Effector memory CD4-positive, alpha-beta T cell (primary cell): Measurements from ENCODE around the gene SUPT3H.

Experiments used
- DNase-seq, 3 donors: peaks; one replicate each; pipeline ENCODE4 v3.0.0-alpha.2; 2020
- H3K27ac ChIP-seq: 2 replicates; pipeline ENCODE4 v1.7.0; 2013; ENCODE audit warnings: mild to moderate bottlenecking, low read length, moderate library complexity; ENCODE audit not compliant: insufficient read depth, poor library complexity, severe bottlenecking
- H3K27me3 ChIP-seq: replicated peaks from 2 replicates; pipeline ENCODE4 v1.7.0; 2013; ENCODE audit warnings: mild to moderate bottlenecking, low read length; ENCODE audit not compliant: insufficient read depth, control insufficient read depth, poor library complexity, severe bottlenecking
- H3K36me3 ChIP-seq: 2 replicates; pipeline ENCODE4 v1.7.0; 2013; ENCODE audit warnings: mild to moderate bottlenecking, low read length, moderate library complexity; ENCODE audit not compliant: control insufficient read depth, insufficient read depth
- H3K4me1 ChIP-seq: 2 replicates; pipeline ENCODE4 v1.7.0; 2013; ENCODE audit warnings: low read length, mild to moderate bottlenecking; ENCODE audit not compliant: control insufficient read depth, insufficient read depth, poor library complexity, severe bottlenecking
- H3K4me3 ChIP-seq: 2 replicates; pipeline ENCODE4 v1.7.0; 2013; ENCODE audit warnings: low read length, low read depth, mild to moderate bottlenecking; ENCODE audit not compliant: insufficient read depth, poor library complexity, severe bottlenecking
- H3K9me3 ChIP-seq: 2 replicates; pipeline ENCODE4 v1.7.0; 2013; ENCODE audit warnings: mild to moderate bottlenecking, low read length, moderate library complexity; ENCODE audit not compliant: control insufficient read depth

Gene SUPT3H

DNA sequence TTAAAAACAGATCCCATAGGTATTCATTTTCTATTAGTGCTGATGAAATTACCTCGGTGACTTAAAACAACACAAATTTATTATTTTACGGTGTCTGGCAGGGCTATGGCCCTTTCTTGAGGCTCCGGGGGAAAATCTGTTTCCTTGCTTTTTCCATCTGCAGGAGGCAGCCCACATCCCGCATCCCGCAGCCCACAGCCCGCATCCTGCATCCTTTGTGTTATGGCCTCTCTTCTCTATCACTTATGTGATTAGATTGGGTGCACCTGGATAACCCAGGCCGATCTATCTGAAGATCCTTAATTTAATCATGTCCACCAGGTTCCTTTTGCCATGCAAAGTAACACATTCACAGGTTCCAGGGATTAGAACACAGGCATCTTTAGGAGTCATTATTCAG, 582.4 kb downstream of the SUPT3H start:
- Histone ChIP-seq H3K27me3 (no peaks in the 10 kb centered on the region), H3K9me3 (no peaks in the 10 kb centered on the region), H3K36me3 (no peaks in the 10 kb centered on the region), H3K4me3 (no peak overlapping the region), H3K4me1 (no peaks in the 10 kb centered on the region), H3K27ac (no peak overlapping the region)
- DNase-seq, result no peak

DNA sequence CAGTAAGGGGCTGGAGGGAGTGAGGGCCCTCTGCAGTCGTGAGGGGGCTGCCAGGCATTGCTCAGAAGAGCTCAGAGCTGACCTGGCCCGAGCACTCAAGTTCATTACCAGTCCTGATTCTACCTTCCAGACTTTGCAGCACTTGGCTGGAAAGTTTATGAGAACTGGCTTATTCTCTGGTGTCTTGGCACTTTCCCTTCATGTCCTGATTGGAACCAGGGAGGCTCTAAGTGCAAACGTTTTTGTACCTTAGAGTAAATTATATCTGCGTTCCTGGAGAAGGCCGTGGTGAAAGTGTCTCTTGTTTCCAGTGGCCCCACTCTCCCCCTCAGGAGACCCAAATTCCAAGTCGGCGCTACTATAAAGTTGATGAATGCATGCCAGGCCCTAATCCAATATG, 587.9 kb downstream of the SUPT3H start:
- H3K4me1 ChIP-seq, result no peaks in the 10 kb centered on the region
- no peak for DNase-seq
- no peaks in the 10 kb centered on the region for H3K36me3 ChIP-seq
- H3K27ac ChIP-seq, result no peak overlapping the region
- H3K4me3 ChIP-seq, result no peak overlapping the region
- no peaks in the 10 kb centered on the region for H3K9me3 ChIP-seq
- no peaks in the 10 kb centered on the region for H3K27me3 ChIP-seq

DNA sequence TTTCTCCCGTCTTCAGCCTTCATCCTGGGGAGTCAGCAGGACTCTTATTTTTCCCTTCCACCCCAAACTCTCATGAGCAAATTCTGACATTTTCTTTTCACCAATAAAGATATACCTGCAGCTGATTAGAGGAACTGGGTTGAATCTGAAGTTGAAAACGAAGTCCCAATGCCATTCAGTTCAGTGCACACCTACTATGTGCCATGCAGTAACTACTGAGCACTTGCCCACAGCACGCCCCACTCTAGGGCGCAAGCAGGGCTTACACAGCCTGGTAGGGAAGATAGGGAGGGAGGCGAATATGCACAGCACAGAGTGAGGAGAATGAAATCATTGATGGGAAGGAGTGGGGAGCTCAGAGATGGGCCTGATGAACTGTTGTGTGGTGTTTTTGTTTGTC, 588.7 kb downstream of the SUPT3H start:
- Histone ChIP-seq H3K4me1 (no peaks in the 10 kb centered on the region), H3K27ac (no peak overlapping the region), H3K36me3 (no peaks in the 10 kb centered on the region), H3K9me3 (no peaks in the 10 kb centered on the region), H3K27me3 (no peaks in the 10 kb centered on the region), H3K4me3 (no peak overlapping the region)
- no peak for DNase-seq

DNA sequence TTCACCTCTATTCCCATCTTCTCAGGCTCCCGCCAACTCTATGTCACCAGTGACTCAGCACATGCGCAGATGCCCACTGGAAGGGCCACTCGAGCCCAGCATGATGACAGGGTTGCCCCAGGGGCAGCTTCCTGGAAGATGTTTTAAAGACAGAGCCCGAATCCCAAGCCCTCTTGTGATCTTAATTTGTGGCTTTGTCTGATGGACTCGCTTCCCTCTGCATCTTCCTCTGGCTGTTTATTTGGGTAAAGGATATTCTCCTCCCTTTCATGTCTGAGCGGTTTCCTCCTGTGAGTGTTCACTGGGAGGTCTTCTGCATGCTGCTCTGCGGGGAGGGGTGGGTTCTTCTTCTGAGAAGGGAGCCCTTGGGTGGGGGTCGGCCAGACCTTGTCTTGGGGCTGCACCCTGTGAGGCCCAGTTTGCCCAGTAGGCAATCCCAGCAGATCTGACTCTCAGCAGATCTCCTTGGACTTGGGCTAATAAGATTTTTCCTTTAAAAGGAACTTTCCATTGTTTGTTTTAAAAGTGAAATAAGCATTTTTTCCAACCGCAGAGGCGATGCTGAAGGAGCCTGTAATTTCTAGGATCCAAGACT, 589.2 kb downstream of the SUPT3H start:
- Histone ChIP-seq H3K9me3 (no peaks in the 10 kb centered on the region), H3K4me3 (no peak overlapping the region), H3K4me1 (no peaks in the 10 kb centered on the region), H3K27ac (no peak overlapping the region), H3K27me3 (no peaks in the 10 kb centered on the region), H3K36me3 (no peaks in the 10 kb centered on the region)
- DNase-seq, result no peak

DNA sequence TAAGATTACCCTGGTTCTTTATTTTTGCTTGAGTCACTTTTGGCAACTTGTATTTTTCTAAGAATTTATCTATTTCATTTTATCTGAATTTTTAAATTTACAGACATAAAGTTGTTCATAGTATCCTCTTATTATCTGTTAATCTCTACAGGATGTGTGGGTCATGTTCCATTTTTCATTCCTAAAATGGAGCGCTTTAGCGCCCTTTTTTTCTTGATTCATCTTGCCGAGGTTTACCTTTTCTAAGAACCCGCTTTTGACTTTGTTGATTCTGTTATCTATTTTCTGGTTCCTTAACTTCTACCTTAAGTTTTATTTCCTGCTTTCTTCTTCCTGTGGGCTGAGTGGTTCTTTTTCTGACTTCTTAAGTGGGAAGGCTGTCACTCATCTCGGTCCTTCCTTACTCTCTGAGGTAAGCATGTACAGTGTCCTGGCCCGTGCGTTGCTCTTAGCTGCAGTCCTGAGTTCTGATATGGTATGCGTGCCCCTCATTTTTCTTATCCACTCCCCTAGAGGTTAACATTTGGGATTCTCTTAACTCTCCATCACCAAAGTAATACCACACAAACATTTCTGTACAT, 590.4 kb downstream of the SUPT3H start:
- no peak for DNase-seq
- H3K4me3 ChIP-seq, result no peak overlapping the region
- H3K4me1 ChIP-seq, result no peaks in the 10 kb centered on the region
- no peaks in the 10 kb centered on the region for H3K9me3 ChIP-seq
- no peaks in the 10 kb centered on the region for H3K27me3 ChIP-seq
- H3K36me3 ChIP-seq, result no peaks in the 10 kb centered on the region
- no peak overlapping the region for H3K27ac ChIP-seq

DNA sequence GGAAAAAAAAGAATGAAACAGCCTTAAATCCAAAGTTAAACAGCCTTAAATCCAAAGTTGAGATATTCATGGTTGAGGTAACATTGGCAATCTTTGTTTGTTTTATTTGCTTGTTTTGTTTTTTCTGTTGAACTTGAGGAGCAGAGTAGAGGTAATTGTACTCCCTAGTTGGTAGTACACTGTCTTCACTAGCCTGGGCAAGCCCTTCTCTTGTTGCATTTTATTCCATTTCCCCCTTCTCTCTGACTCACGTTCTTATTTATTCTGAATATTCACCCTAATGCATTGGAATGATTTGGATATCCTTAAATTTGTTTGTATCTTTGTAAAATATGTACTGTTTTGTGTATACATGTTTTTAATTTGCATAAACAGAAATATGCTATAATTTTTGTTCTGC, 592.6 kb downstream of the SUPT3H start:
- Histone ChIP-seq H3K9me3 (no peaks in the 10 kb centered on the region), H3K27ac (no peak overlapping the region), H3K4me1 (no peaks in the 10 kb centered on the region), H3K27me3 (no peaks in the 10 kb centered on the region), H3K4me3 (no peak overlapping the region), H3K36me3 (no peaks in the 10 kb centered on the region)
- DNase-seq, result no peak

DNA sequence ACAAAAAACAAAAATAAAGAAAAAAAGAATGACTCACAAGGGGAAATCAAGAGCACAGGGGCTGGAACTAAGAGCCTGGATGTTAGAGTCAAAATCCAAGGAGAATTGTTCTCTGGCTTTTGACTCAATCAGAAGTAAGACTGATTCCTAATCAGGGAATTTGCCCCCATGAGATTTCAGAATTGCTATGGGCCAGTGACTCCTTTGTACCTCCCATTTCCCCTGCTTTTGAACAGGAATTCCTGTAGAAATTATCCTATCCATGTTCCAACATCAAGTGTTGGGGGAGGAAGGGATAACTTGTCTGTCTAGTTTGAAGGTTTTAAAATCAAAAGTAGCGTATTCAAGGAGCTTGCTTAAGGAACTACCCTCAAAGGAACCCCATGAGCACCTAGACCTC, 593.5 kb downstream of the SUPT3H start:
- Histone ChIP-seq H3K4me3 (no peak overlapping the region), H3K27ac (no peak overlapping the region), H3K27me3 (no peaks in the 10 kb centered on the region), H3K36me3 (no peaks in the 10 kb centered on the region), H3K4me1 (no peaks in the 10 kb centered on the region), H3K9me3 (no peaks in the 10 kb centered on the region)
- no peak for DNase-seq

DNA sequence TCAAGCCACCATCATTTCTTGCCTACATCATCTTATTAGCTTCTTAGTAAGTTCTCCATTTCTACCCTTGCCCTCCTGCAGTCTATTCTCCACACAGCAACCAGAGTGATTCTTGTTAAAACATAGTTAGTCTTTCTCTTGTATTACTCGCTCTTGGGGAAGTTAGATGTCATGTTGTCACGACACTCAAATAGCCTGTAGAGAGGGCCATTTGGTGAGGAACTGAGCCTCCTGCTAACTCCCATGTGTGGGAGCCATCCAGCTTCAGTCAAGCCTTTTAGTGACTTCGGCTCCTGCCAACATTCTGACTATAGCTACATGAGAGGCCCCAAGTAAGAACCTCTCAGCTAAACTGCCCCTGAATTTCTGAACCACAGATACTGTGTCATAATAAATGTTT, 594.8 kb downstream of the SUPT3H start:
- DNase-seq, result no peak

DNA sequence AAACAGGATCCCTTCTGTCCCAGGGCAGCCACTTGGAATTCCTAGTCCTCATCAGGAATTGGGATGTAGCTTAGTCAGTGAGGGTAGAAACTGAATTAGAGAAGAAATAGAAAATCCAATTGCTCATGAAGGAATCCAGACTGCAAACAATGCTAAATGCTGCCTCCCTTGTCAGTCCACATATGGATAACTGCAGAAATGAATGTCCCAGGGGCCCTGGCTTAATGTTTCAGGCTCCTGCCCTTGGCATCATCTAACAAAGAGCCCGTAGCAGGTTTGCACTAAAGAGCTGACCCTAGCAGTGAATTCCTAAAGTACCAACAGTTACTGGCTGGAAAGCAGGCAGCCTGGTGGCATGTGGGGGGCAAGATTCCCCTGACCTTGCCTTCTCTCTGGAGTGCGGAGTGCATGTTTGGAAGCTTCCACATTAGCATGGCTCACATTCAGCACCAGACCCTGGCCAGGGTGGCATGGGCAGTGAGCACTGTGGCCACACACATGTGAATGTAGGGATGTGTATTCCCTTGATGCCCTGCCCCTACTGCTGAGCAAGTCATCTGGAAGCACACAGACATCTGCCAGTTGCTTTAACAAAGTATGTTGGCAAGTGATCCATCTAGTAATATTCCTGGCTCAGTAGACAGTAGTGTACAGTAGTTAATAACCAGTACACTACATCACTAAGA, 595.7 kb downstream of the SUPT3H start:
- Histone ChIP-seq H3K27ac (no peak overlapping the region), H3K4me3 (no peak overlapping the region), H3K27me3 (no peaks in the 10 kb centered on the region), H3K4me1 (no peaks in the 10 kb centered on the region), H3K9me3 (no peaks in the 10 kb centered on the region), H3K36me3 (no peaks in the 10 kb centered on the region)
- DNase-seq, result no peak

More for the DNA sequence above, 594.8 kb downstream of the SUPT3H start:
- no peak overlapping the region for H3K4me3 ChIP-seq
- H3K4me1 ChIP-seq, result no peaks in the 10 kb centered on the region
- no peaks in the 10 kb centered on the region for H3K27me3 ChIP-seq
- H3K36me3 ChIP-seq, result no peaks in the 10 kb centered on the region
- no peak overlapping the region for H3K27ac ChIP-seq
- no peaks in the 10 kb centered on the region for H3K9me3 ChIP-seq

DNA sequence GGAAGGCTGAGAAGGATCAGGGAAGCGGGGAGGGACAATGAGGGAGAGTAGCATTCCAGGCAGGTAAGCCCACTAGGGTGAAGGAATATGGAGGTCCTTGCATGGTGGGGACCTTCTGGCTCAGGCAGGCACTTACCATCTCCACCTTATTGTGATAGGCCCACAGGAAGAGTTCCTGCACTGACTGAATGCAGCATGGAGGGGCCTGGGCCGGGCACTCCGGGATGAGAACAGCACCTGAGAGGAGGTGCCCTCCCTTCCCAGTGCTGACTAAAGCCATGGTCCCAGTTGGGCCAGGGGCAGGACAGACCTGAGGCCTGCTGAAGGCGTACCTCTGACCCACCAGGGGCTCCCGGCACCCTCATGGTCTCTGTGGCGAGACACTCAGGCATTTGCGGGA, 597.6 kb downstream of the SUPT3H start:
- no peaks in the 10 kb centered on the region for H3K27me3 ChIP-seq
- H3K9me3 ChIP-seq, result no peaks in the 10 kb centered on the region
- H3K4me3 ChIP-seq, result no peak overlapping the region
- DNase-seq, result no peak
- H3K36me3 ChIP-seq, result no peaks in the 10 kb centered on the region
- no peak overlapping the region for H3K27ac ChIP-seq
- no peaks in the 10 kb centered on the region for H3K4me1 ChIP-seq
